A549 (cell line): ENCODE measurements around the gene INPP5A. TPM values are rescaled to one million over a fixed set of nuclear protein-coding genes. Genes with fewer than 3 reads are reported as not detected.

ENCODE experiments used
- ATAC-seq, 2 experiments: fragments of 200-7000 bp in 1 of 2; fragments of >200 bp in 1 of 2; cut with Nextera tagmentation in 1 of 2; cut with Tn5 transposase in 1 of 2; 3 replicates each; pipeline versions ENCODE4 v1.8.0 to v1.9.1; 2018 to 2020; ENCODE audit warnings: mild to moderate bottlenecking in 1 of 2, moderate library complexity in 1 of 2
- CTCF ChIA-PET: fragments of 300-600 bp; sonication (Branson Sonifier 250); formaldehyde crosslinking; extraction: SDS; loops from one replicate; lab custom pipeline; 2021; ENCODE audit warnings: antibody characterized with exemption, inconsistent platforms; lab: Yijun Ruan, JAX
- POLR2A ChIA-PET: fragments of 350-600 bp; formaldehyde crosslinking; extraction: SDS; loops from one replicate; lab custom pipeline; 2021; ENCODE audit warnings: antibody characterized with exemption, inconsistent platforms; lab: Yijun Ruan, JAX
- DNase-seq, 2 experiments: peaks; one replicate each; pipeline versions ENCODE4 v3.0.0 to v3.0.0-alpha.2; 2011 to 2016; ENCODE audit warnings: low read depth in 1 of 2, low spot score in 1 of 2
- FAIRE-seq: peaks from 2 replicates; lab custom pipeline; 2011; peaks lifted over from hg19 to GRCh38; lab: Jason Lieb, UNC
- H3K27ac ChIP-seq, 2 experiments: fragments of >200 bp; sonication (Bioruptor Twin); formaldehyde crosslinking; 3 replicates each; pipeline ENCODE4 v1.5.1; 2016 to 2017
- H3K4me1 ChIP-seq: fragments of >200 bp; sonication (Bioruptor Twin); formaldehyde crosslinking; 3 replicates; pipeline ENCODE4 v1.6.1; 2016
- H3K4me2 ChIP-seq: fragments of >200 bp; sonication (Bioruptor Twin); formaldehyde crosslinking; 3 replicates; pipeline ENCODE4 v1.6.1; 2016
- H3K4me3 ChIP-seq: fragments of >200 bp; sonication (Bioruptor Twin); formaldehyde crosslinking; 3 replicates; pipeline ENCODE4 v1.5.1; 2016
- H3K9me3 ChIP-seq: fragments of >200 bp; sonication (Bioruptor Twin); formaldehyde crosslinking; 3 replicates; pipeline ENCODE4 v1.6.1; 2016
- CBX2 ChIP-seq: fragments of 200-600 bp; sonication (generic); IDR thresholded peaks from 2 replicates; pipeline ENCODE4 v1.6.1; 2016; ENCODE audit warnings: low read depth, mild to moderate bottlenecking, borderline replicate concordance
- CEBPB ChIP-seq, 2 experiments: fragments of >200 bp in 1 of 2; sonication (Bioruptor Twin) in 1 of 2; formaldehyde crosslinking in 1 of 2; IDR thresholded peaks; 2 replicates each; pipeline ENCODE4 v1.6.1; 2012 to 2016
- CHD4 ChIP-seq: fragments of 200-600 bp; sonication (generic); IDR thresholded peaks from 2 replicates; pipeline ENCODE4 v1.6.1; 2016; ENCODE audit warnings: antibody characterized with exemption, mild to moderate bottlenecking, borderline replicate concordance
- CTCF ChIP-seq: fragments of >200 bp; sonication (Bioruptor Twin); formaldehyde crosslinking; IDR thresholded peaks from 3 replicates; pipeline ENCODE4 v1.5.1; 2016
- E2F6 ChIP-seq: IDR thresholded peaks from 2 replicates; pipeline ENCODE4 v1.6.1; 2012; ENCODE audit warnings: low read depth, borderline replicate concordance
- EHF ChIP-seq: fragments of 250-450 bp; sonication (Bioruptor Pico); IDR thresholded peaks from 2 replicates; pipeline ENCODE4 v1.5.0; 2020; ENCODE audit warnings: mild to moderate bottlenecking
- EP300 ChIP-seq, 2 experiments: fragments of >200 bp; sonication (Bioruptor Twin); formaldehyde crosslinking; IDR thresholded peaks; 2 replicates in 1 of 2; 3 replicates in 1 of 2; pipeline ENCODE4 v1.6.1; 2016 to 2017
- HEYL ChIP-seq: fragments of 250-450 bp; sonication (Bioruptor Pico); IDR thresholded peaks from 2 replicates; pipeline ENCODE4 v1.8.0; 2021; ENCODE audit warnings: mild to moderate bottlenecking, moderate library complexity
- HMGXB4 ChIP-seq: fragments of 250-450 bp; sonication (Bioruptor Pico); IDR thresholded peaks from 2 replicates; pipeline ENCODE4 v1.5.0; 2021; ENCODE audit warnings: mild to moderate bottlenecking, moderate library complexity, borderline replicate concordance
- HOXA7 ChIP-seq: fragments of 250-450 bp; sonication (Bioruptor Pico); IDR thresholded peaks from 2 replicates; pipeline ENCODE4 v1.5.0; 2020; ENCODE audit warnings: mild to moderate bottlenecking, moderate library complexity
- HOXB5 ChIP-seq: fragments of 250-450 bp; sonication (Bioruptor Pico); IDR thresholded peaks from 2 replicates; pipeline ENCODE4 v1.5.0; 2020; ENCODE audit warnings: mild to moderate bottlenecking, moderate library complexity
- JUN ChIP-seq, 2 experiments: fragments of >200 bp; sonication (Bioruptor Twin); formaldehyde crosslinking; IDR thresholded peaks; 2 replicates in 1 of 2; 3 replicates in 1 of 2; pipeline ENCODE4 v1.6.1; 2016 to 2017
- JUNB ChIP-seq: fragments of >200 bp; sonication (Bioruptor Twin); formaldehyde crosslinking; IDR thresholded peaks from 2 replicates; pipeline ENCODE4 v1.6.1; 2016
- KDM5A ChIP-seq: fragments of 200-600 bp; sonication (generic); IDR thresholded peaks from 2 replicates; pipeline ENCODE4 v1.6.1; 2016; ENCODE audit warnings: antibody characterized with exemption, mild to moderate bottlenecking
- MAFK ChIP-seq: fragments of 450-650 bp; IDR thresholded peaks from 2 replicates; pipeline ENCODE4 v1.6.1; 2014; ENCODE audit not compliant: partially characterized antibody
- MAX ChIP-seq: IDR thresholded peaks from 2 replicates; pipeline ENCODE4 v1.6.1; 2012
- MYC ChIP-seq: IDR thresholded peaks from 2 replicates; pipeline ENCODE4 v1.6.1; 2012; ENCODE audit warnings: mild to moderate bottlenecking, inconsistent platforms, low read length, improper control_type of control experiment, borderline replicate concordance
- NPAS2 ChIP-seq: fragments of 250-450 bp; sonication (Bioruptor Pico); IDR thresholded peaks from 2 replicates; pipeline ENCODE4 v1.8.0; 2022; ENCODE audit warnings: mild to moderate bottlenecking, moderate library complexity, borderline replicate concordance
- NR3C1 ChIP-seq: fragments of >200 bp; sonication (Bioruptor Twin); formaldehyde crosslinking; IDR thresholded peaks from 3 replicates; pipeline ENCODE4 v1.6.1; 2017
- POLR2A ChIP-seq: IDR thresholded peaks from 2 replicates; pipeline ENCODE4 v1.6.1; 2012; ENCODE audit warnings: mild to moderate bottlenecking, low read length
- POLR2AphosphoS2 ChIP-seq: conservative IDR thresholded peaks from 2 replicates; pipeline ENCODE4 v1.6.1; 2012; ENCODE audit warnings: low read length, improper control_type of control experiment, inconsistent platforms
- RARB ChIP-seq: fragments of 250-450 bp; sonication (Bioruptor Pico); IDR thresholded peaks from 2 replicates; pipeline ENCODE4 v1.8.0; 2021; ENCODE audit warnings: mild to moderate bottlenecking, moderate library complexity
- RCOR1 ChIP-seq: fragments of 150-350 bp; IDR thresholded peaks from 2 replicates; pipeline ENCODE4 v1.6.1; 2014; ENCODE audit warnings: antibody characterized with exemption, low read length, low read depth
- RFX5 ChIP-seq: fragments of 450-650 bp; IDR thresholded peaks from 2 replicates; pipeline ENCODE4 v1.7.1; 2014; ENCODE audit warnings: antibody characterized with exemption, mild to moderate bottlenecking, moderate library complexity
- TP53 ChIP-seq: fragments of 250-450 bp; sonication (Bioruptor Pico); IDR thresholded peaks from 2 replicates; pipeline ENCODE4 v1.5.0; 2021; ENCODE audit warnings: mild to moderate bottlenecking, moderate library complexity
- ZC3H11A ChIP-seq: fragments of 450-650 bp; IDR thresholded peaks from 2 replicates; pipeline ENCODE4 v1.6.1; 2014; ENCODE audit warnings: antibody characterized with exemption, mild to moderate bottlenecking
- ZSCAN20 ChIP-seq: fragments of 250-450 bp; sonication (Bioruptor Pico); IDR thresholded peaks from 2 replicates; pipeline ENCODE4 v1.8.0; 2022; ENCODE audit warnings: mild to moderate bottlenecking, moderate library complexity
- WGBS: methylation state at CpG from one replicate; pipeline ENCODE4 v1.1.6; 2017; ENCODE audit errors: missing lambda C conversion rate; 5-methylcytosine and 5-hydroxymethylcytosine counted together
- polyA plus RNA-seq, 4 experiments: library from polyadenylated mRNA; depleted of rRNA in 3 of 4; stranded (reverse); fragments of >200 nt; fragmentation: RNase III in 1 of 4; extraction: RNeasy Plus Mini Kit Qiagen cat#74134 plus additional on column Dnase treatment in 1 of 4; gene quantifications; 2 replicates in 3 of 4; 3 replicates in 1 of 4; pipeline ENCODE4 v1.2.3, GENCODE V29; 2011 to 2017
- TF ChIP-seq, protein P1 (sequence below): fragments of 450-650 bp; IDR thresholded peaks from 2 replicates; pipeline ENCODE4 v1.6.1; 2014; ENCODE audit warnings: antibody characterized with exemption

Gene INPP5A
- polyA plus RNA-seq, 2 of the 4 experiments (the other 2 are of a cell fraction): 13.7 to 15.1 TPM

DNA sequence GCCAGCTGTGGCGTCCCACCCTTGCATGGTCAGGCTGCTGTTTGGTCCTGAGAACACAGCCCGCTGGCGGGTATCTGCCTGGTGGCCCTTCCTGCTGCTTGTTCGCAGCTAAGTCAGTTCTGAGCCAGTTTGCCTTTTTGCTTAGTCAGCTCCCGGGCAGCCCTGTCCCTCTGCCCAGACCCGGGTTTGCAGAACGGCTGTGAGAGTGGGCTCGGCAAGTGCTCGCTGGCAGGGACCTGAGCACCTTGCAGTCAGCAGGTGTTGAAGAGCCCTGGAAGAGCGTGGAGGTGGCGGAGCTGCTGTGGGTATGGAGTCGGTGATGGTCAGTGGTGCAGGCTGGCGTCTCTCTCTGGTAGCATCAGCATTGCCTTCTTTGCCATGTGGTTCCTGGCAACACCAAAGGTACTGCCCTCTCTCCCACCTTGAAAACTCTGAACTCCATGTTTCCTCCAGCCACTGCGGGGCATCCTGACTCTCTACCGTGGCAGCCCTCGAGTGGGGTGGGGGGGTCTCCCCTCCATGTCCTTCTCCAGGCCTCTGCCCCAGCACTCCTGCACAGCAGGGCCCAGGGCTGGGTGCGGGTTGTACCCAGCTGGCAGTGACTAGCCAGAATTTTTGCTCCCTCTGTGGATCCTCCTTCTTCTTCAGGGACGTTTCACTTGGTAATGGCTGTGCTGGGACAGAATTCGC lies 4.6 kb downstream of the INPP5A start:
- CTCF ChIA-PET: interaction anchor here (1.1 to 2.4 kb wide), 5 partner anchors 9 to 90 kb away, joined by 3 to 6 read pairs (median 4); no protein-coding TSS in a partner anchor
- POLR2A ChIA-PET: no interaction called here
- ATAC-seq (no peak), FAIRE-seq (no peak), DNase-seq (no peak)
- Histone ChIP-seq H3K4me3 (no peak overlapping the region), H3K9me3 (no peaks in the 10 kb centered on the region), H3K4me1 (peaks cover 9% of the 10 kb centered on the region), H3K4me2 (no peak overlapping the region), H3K27ac (no peak overlapping the region)
- WGBS: 92% methylated on average over 19 of the region's 19 CpGs
- no peak for TF ChIP-seq ZSCAN20 (CRISPR knock-in tag)
- TF ChIP-seq MAFK: peak; percentile 86

DNA sequence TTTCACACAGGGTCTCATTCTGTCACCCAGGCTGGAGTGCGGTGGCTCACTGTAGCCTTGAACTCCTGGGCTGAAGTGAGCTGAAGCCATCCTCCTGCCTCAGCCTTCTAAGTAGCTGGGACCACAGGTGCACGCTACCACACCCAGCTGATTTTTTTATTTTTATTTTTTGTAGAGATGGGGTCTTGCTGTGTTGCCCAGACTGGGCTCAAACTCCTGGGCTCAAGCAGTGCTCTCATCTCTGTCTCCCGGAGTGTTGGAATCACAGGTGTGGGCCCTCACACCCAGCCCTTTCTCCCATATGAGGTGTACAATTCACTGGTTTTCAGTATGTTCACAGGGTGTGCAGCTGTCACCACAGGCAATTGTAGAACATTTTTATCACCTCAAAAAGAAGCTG lies 5.2 kb downstream of the INPP5A start:
- H3K4me1 ChIP-seq: peaks cover 9% of the 10 kb centered on the region
- ChIA-PET CTCF (interaction anchor here (1.2 to 2.4 kb wide), 4 partner anchors 8 to 90 kb away, joined by 3 to 6 read pairs (median 5); no protein-coding TSS in a partner anchor), POLR2A (no interaction called here)
- DNase-seq (no peak), FAIRE-seq (no peak), ATAC-seq (no peak)
- H3K4me3 ChIP-seq: no peak overlapping the region
- TF ChIP-seq ZC3H11A (no peak), HOXA7 (CRISPR knock-in tag) (no peak), TP53 (no peak), CBX2 (no peak), E2F6 (no peak), POLR2A (no peak), RFX5 (no peak), NPAS2 (no peak), CHD4 (no peak), HEYL (no peak), ZSCAN20 (CRISPR knock-in tag) (no peak), EP300 (IDR thresholded peaks at IDR 0.05) (no peak)
- WGBS: 92% methylated on average over 3 of the region's 3 CpGs
- H3K4me2 ChIP-seq: no peak overlapping the region
- H3K9me3 ChIP-seq: no peaks in the 10 kb centered on the region
- H3K27ac ChIP-seq: no peak overlapping the region

DNA sequence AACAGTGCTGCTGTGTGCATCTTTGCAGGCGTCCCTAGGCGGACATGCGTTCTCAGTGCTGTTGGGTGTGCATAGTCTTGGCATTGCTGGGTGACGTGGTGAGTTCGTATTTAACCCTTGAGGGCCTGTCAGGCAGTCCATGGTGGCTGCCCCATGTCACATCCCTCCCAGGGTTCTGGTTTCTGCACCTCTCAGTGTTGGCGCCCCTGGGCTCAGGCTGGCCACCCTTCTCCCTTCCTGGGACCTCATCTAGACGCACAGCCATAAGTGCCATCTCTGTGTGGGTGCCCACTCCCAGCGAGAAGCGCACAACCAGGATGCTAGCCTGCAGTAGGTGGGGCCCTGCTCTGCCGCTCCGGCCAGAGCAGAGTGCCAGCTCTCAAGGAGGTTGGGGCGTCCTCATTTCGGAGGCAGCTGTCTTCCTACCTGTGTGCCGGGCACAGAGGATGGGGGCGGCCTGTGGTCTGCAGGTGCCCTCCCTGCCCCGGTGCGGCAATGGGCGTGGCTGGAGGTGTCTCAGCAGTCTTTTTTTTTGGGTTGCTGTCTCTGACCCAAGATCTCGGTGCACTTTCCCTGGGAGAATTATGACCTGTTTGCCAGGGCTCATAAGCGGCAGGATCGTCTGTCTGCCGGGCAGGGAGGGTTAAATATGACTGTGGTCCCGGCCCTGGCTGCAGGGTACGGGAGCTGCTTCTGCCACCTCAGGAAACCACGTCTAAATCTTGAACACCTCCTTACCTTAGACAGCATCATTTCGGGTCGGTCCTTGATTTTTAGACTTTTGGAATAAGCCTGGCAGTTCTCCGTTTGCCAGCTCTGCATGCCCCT lies 6.5 kb downstream of the INPP5A start:
- no peak overlapping the region for H3K27ac ChIP-seq
- no peaks in the 10 kb centered on the region; the same call in 2 of the 3 replicates for H3K4me1 ChIP-seq
- no peak overlapping the region for H3K4me2 ChIP-seq
- FAIRE-seq (no peak), DNase-seq (no peak), ATAC-seq (no peak)
- 77% methylated on average over 19 of the region's 28 CpGs for WGBS
- no peak for TF ChIP-seq RFX5
- TF ChIP-seq RCOR1: no peak
- no peak for TF ChIP-seq MAX
- TF ChIP-seq E2F6: no peak
- no peak for TF ChIP-seq HMGXB4 (CRISPR knock-in tag)
- no peak for TF ChIP-seq HOXB5
- no peak for TF ChIP-seq JUN (IDR thresholded peaks at IDR 0.05)
- TF ChIP-seq NR3C1: no peak
- TF ChIP-seq CTCF: no peak
- TF ChIP-seq KDM5A: no peak
- TF ChIP-seq POLR2AphosphoS2: no peak
- no peak for TF ChIP-seq MYC
- TF ChIP-seq CHD4: no peak
- TF ChIP-seq HEYL: no peak
- TF ChIP-seq, protein P1, sequence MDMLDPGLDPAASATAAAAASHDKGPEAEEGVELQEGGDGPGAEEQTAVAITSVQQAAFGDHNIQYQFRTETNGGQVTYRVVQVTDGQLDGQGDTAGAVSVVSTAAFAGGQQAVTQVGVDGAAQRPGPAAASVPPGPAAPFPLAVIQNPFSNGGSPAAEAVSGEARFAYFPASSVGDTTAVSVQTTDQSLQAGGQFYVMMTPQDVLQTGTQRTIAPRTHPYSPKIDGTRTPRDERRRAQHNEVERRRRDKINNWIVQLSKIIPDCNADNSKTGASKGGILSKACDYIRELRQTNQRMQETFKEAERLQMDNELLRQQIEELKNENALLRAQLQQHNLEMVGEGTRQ: no peak
- no peak for TF ChIP-seq EHF (CRISPR knock-in tag)
- no peak for TF ChIP-seq RARB
- TF ChIP-seq JUNB: no peak
- no peak for TF ChIP-seq CEBPB (IDR thresholded peaks at IDR 0.05)
- H3K4me3 ChIP-seq: no peak overlapping the region
- H3K9me3 ChIP-seq: no peaks in the 10 kb centered on the region
- CTCF ChIA-PET: interaction anchor here (0.6 to 1.5 kb wide), 2 partner anchors 7 to 95 kb away, joined by 3 to 6 read pairs; no protein-coding TSS in a partner anchor
- POLR2A ChIA-PET: no interaction called here
